CD8-positive, alpha-beta memory T cell (primary cell): Measurements from ENCODE around the gene PRAC1. TPM values are rescaled to one million over a fixed set of nuclear protein-coding genes. Genes with fewer than 3 reads are reported as not detected.

Experiments used
- CTCF ChIA-PET: fragments of 350-600 bp; sonication (Branson Sonifier 250); formaldehyde crosslinking; loops from one replicate; lab custom pipeline; 2021; ENCODE audit warnings: antibody characterized with exemption; lab: Charles Lee
- POLR2A ChIA-PET: fragments of 350-600 bp; sonication (Branson Sonifier 250); formaldehyde crosslinking; loops from one replicate; lab custom pipeline; 2021; ENCODE audit warnings: antibody characterized with exemption; lab: Charles Lee
- DNase-seq, 5 donors: peaks; one replicate each; pipeline versions ENCODE4 v3.0.0 to v3.0.0-alpha.2; 2020 to 2022; ENCODE audit warnings: mixed read lengths in 1 of 5
- H3K27ac ChIP-seq: one replicate; pipeline ENCODE4 v1.7.0; 2013; ENCODE audit warnings: low read depth, mild to moderate bottlenecking, low read length, moderate library complexity
- H3K27me3 ChIP-seq: 2 replicates; pipeline ENCODE4 v1.7.0; 2013; ENCODE audit warnings: low read length, mild to moderate bottlenecking; ENCODE audit not compliant: insufficient read depth, poor library complexity, severe bottlenecking
- H3K36me3 ChIP-seq: 2 replicates; pipeline ENCODE4 v1.7.0; 2013; ENCODE audit warnings: mild to moderate bottlenecking, low read length, moderate library complexity; ENCODE audit not compliant: insufficient read depth
- H3K4me1 ChIP-seq: 2 replicates; pipeline ENCODE4 v1.7.0; 2013; ENCODE audit warnings: mild to moderate bottlenecking, low read length, moderate library complexity; ENCODE audit not compliant: insufficient read depth
- H3K4me3 ChIP-seq: 2 replicates; pipeline ENCODE4 v1.7.0; 2013; ENCODE audit warnings: mild to moderate bottlenecking, low read length
- H3K9me3 ChIP-seq: 2 replicates; pipeline ENCODE4 v1.7.0; 2013; ENCODE audit warnings: mild to moderate bottlenecking, low read length
- H3K27ac Mint-ChIP-seq, 8 donors: one replicate each; pipeline ENCODE4 v1.8.0; 2020 to 2021; ENCODE audit warnings: mixed read lengths in 8 of 8, mild to moderate bottlenecking in 6 of 8, inconsistent platforms in 3 of 8, moderate library complexity in 3 of 8
- H3K27me3 Mint-ChIP-seq, 2 donors: one replicate each; pipeline ENCODE4 v1.8.0; 2020 to 2021; ENCODE audit warnings: mixed read lengths in 2 of 2, mild to moderate bottlenecking in 1 of 2, moderate library complexity in 1 of 2
- H3K36me3 Mint-ChIP-seq, 3 donors: one replicate each; pipeline ENCODE4 v1.8.0; 2020 to 2021; ENCODE audit warnings: mixed read lengths in 3 of 3, inconsistent platforms in 1 of 3, mild to moderate bottlenecking in 1 of 3
- H3K4me1 Mint-ChIP-seq, 3 donors: one replicate each; pipeline ENCODE4 v1.8.0; 2020 to 2021; ENCODE audit warnings: mixed read lengths in 3 of 3, inconsistent platforms in 1 of 3, mild to moderate bottlenecking in 1 of 3
- H3K4me3 Mint-ChIP-seq, 7 donors: one replicate each; pipeline ENCODE4 v1.8.0; 2020 to 2021; ENCODE audit warnings: mixed read lengths in 7 of 7, mild to moderate bottlenecking in 6 of 7, moderate library complexity in 4 of 7, inconsistent platforms in 2 of 7
- H3K9me3 Mint-ChIP-seq, 5 donors: one replicate each; pipeline ENCODE4 v1.8.0; 2020 to 2022; ENCODE audit warnings: mixed read lengths in 5 of 5, mild to moderate bottlenecking in 3 of 5, moderate library complexity in 2 of 5, inconsistent platforms in 1 of 5
- polyA plus RNA-seq: library from polyadenylated mRNA; unstranded; fragments of 300-500 nt; fragmentation: Illumina TruSeq; gene quantifications from one replicate; pipeline ENCODE4 v1.2.3, GENCODE V29; 2021
- total RNA-seq, 2 experiments: library from RNA; stranded (reverse); gene quantifications; one replicate each; pipeline ENCODE4 v1.2.3, GENCODE V29; 2021

Gene PRAC1
- total and polyA plus RNA-seq, 3 experiments from 2014 or later = not detected

GRCh38 chr17:48740537-48740936 lies 18.2 kb upstream of the PRAC1 start:
- Histone ChIP-seq H3K36me3 (no peaks in the 10 kb centered on the region), H3K4me1 (no peaks in the 10 kb centered on the region), H3K27me3 (peaks cover 68% of the 10 kb centered on the region), H3K4me3 (no peak overlapping the region), H3K27ac (no peak overlapping the region), H3K9me3 (no peaks in the 10 kb centered on the region)
- ChIA-PET POLR2A (no interaction called here), CTCF (no interaction called here)
- H3K4me1 Mint-ChIP-seq = peaks cover 6 to 10% (median 8%) of the 10 kb centered on the region in 3 donors
- DNase-seq = no peak
- peaks cover 0 to 2% (median 1%) of the 10 kb centered on the region in 5 donors for H3K9me3 Mint-ChIP-seq
- no peaks in the 10 kb centered on the region for H3K36me3 Mint-ChIP-seq
- H3K27me3 Mint-ChIP-seq = peaks cover 87 to 92% of the 10 kb centered on the region in 2 donors
- H3K27ac Mint-ChIP-seq = no peak overlapping the region
- no peak overlapping the region for H3K4me3 Mint-ChIP-seq

DNA sequence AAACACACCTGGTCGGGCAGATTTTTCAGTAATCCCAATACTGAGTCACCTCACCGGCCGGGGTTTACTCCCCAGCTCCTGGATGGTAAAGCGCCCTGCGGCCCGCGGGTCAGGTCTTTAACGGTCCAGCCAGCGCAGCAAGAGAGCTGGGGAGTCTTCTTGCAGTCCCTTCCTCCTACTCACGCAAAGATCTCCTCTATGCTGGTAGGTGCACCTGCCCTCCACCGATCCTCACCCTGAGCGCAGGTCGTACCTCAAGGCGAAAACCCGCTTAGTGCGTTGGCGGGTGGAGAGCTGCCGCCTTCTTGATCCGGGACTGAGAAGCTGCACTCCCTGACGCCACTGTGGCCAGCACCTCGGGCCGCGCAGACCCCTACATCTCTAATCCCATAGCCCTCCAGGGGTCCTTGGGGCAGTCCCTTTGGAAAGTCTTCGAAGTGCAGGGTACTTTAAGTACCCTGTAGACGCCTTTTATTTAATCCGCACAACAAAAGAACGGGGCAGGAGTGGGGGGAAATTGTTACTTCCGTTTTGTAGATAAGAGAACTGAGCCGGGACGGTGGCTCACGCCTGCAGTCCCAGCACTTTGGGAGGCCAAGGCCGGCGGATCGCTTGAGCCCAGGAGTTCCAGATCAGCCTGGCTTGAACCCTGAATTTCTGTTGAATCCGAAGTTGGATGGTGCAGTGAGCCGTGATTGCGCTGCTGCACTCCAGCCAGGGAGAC lies 16.6 kb upstream of the PRAC1 start:
- POLR2A ChIA-PET = no interaction called here
- no peak for DNase-seq
- Mint-ChIP-seq H3K4me3 (peak overlapping the region in 5 of 7 donors; percentile 50 to 80 (median 62)), H3K27ac (peak overlapping the region in 1 of 8 donors; percentile 23), H3K27me3 (peaks cover 86 to 92% of the 10 kb centered on the region in 2 donors), H3K36me3 (no peaks in the 10 kb centered on the region), H3K9me3 (peaks cover 0 to 2% (median 0%) of the 10 kb centered on the region in 5 donors), H3K4me1 (peaks cover 6 to 13% (median 7%) of the 10 kb centered on the region in 3 donors)
- Histone ChIP-seq H3K36me3 (no peaks in the 10 kb centered on the region), H3K27me3 (peaks cover 70% of the 10 kb centered on the region), H3K4me3 (no peak overlapping the region), H3K9me3 (no peaks in the 10 kb centered on the region), H3K27ac (no peak overlapping the region), H3K4me1 (no peaks in the 10 kb centered on the region)
- CTCF ChIA-PET = interaction anchor here (3.3 kb wide), 1 partner anchor 15 kb away, joined by 15 read pairs; the partner anchor contains the start of gene PRAC2

DNA sequence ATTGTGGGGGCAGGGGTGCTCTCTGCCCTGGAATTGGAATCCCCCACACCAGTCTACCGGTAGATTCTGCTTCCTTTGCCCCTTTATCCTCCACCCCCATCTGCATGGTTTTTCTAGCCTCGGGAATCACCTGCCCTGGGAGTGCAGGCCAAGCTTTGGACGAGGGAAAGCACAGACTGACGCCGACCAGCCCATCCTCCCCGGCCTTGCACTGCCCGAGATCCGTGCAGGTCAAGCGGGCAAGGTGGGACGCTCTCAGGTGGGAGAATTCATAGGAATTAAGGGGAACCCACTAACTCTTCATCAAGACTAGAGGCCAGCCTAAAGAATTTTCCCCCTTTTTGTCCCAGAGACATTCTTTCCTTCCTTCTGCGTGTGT lies 16.1 kb upstream of the PRAC1 start:
- Histone ChIP-seq H3K9me3 (no peaks in the 10 kb centered on the region), H3K4me1 (no peaks in the 10 kb centered on the region), H3K27ac (no peak overlapping the region), H3K4me3 (no peak overlapping the region), H3K27me3 (peaks cover 70% of the 10 kb centered on the region), H3K36me3 (no peaks in the 10 kb centered on the region)
- CTCF ChIA-PET = interaction anchor here (3.3 kb wide), 1 partner anchor 15 kb away, joined by 15 read pairs; the partner anchor contains the start of gene PRAC2
- Mint-ChIP-seq H3K9me3 (peaks cover 0 to 2% (median 0%) of the 10 kb centered on the region in 5 donors), H3K27me3 (peaks cover 87 to 92% of the 10 kb centered on the region in 2 donors), H3K27ac (no peak overlapping the region), H3K4me3 (peak overlapping the region in 1 of 7 donors; percentile 62), H3K36me3 (no peaks in the 10 kb centered on the region), H3K4me1 (peaks cover 12 to 19% (median 12%) of the 10 kb centered on the region in 3 donors)
- DNase-seq = no peak
- POLR2A ChIA-PET = interaction anchor here (0.6 kb wide), 1 partner anchor 523 kb away, joined by 4 read pairs; no protein-coding TSS in a partner anchor

DNA sequence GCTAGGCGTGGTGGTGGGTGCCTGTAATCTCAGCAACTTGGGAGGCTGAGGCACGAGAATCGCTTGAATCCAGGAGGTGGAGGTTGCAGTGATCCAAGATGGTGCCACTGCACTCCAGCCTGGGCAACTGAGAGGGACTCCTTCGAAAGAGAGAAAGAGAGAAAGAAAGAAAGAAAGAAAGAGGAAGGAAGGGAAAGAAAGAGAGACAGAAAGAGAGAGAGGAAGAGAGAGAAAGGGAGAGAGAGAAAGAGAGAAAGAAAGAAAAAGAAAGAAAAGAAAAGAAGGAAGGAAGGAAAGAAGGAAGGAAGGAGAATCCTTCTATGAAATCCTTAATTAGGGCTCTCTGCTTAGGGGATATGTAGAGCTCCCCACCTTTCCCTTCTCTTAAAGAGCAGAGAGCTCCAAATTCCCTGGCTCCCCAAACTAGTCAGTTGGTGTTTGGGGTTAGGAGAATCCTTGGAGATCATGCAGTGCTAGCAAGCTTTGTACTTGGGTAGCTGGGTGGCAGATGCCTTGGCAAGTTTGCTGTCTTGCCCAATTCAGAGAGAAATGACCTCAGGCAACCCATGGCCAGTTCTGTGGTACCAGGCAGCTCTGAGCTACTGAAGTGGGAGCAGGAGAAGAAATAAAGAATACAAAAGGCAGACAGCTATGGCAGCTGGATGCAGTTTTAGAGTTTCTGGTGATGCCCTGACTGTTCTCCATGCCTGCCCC lies 15.2 kb upstream of the PRAC1 start:
- ChIA-PET POLR2A (interaction anchor here (0.6 kb wide), 1 partner anchor 524 kb away, joined by 4 read pairs; no protein-coding TSS in a partner anchor), CTCF (interaction anchor here (3.3 kb wide), 1 partner anchor 14 kb away, joined by 15 read pairs; the partner anchor contains the start of gene PRAC2)
- H3K27me3 ChIP-seq = peaks cover 74% of the 10 kb centered on the region
- H3K4me1 Mint-ChIP-seq = peaks cover 17 to 26% (median 19%) of the 10 kb centered on the region in 3 donors
- no peaks in the 10 kb centered on the region for H3K36me3 Mint-ChIP-seq
- no peaks in the 10 kb centered on the region for H3K9me3 ChIP-seq
- H3K27me3 Mint-ChIP-seq = peaks cover 88 to 91% of the 10 kb centered on the region in 2 donors
- no peak overlapping the region for H3K4me3 ChIP-seq
- no peak overlapping the region for H3K27ac Mint-ChIP-seq
- no peaks in the 10 kb centered on the region for H3K36me3 ChIP-seq
- H3K4me1 ChIP-seq = no peaks in the 10 kb centered on the region
- no peak overlapping the region for H3K27ac ChIP-seq
- H3K4me3 Mint-ChIP-seq = no peak overlapping the region
- H3K9me3 Mint-ChIP-seq = peaks cover 0 to 2% (median 0%) of the 10 kb centered on the region in 5 donors
- no peak for DNase-seq

GRCh38 chr17:48735062-48735351 lies 12.7 kb upstream of the PRAC1 start:
- Histone ChIP-seq H3K4me1 (no peaks in the 10 kb centered on the region), H3K4me3 (no peak overlapping the region), H3K36me3 (no peaks in the 10 kb centered on the region), H3K27ac (no peak overlapping the region), H3K27me3 (peaks cover 85% of the 10 kb centered on the region), H3K9me3 (no peaks in the 10 kb centered on the region)
- H3K9me3 Mint-ChIP-seq = peaks cover 0 to 1% (median 0%) of the 10 kb centered on the region in 5 donors
- peaks cover 86 to 93% of the 10 kb centered on the region in 2 donors for H3K27me3 Mint-ChIP-seq
- no peak overlapping the region for H3K4me3 Mint-ChIP-seq
- H3K36me3 Mint-ChIP-seq = no peaks in the 10 kb centered on the region
- peaks cover 17 to 28% (median 20%) of the 10 kb centered on the region in 3 donors for H3K4me1 Mint-ChIP-seq
- ChIA-PET POLR2A (no interaction called here), CTCF (interaction anchor here (1.8 kb wide), 1 partner anchor 10 kb away, joined by 6 read pairs; no protein-coding TSS in a partner anchor)
- peak overlapping the region in 1 of 8 donors; percentile 88 for H3K27ac Mint-ChIP-seq
- DNase-seq = no peak

- H3K27ac Mint-ChIP-seq = peak overlapping the region in 2 of 8 donors; percentile 21 to 88
- Histone ChIP-seq H3K27ac (no peak overlapping the region), H3K4me3 (no peak overlapping the region), H3K36me3 (no peaks in the 10 kb centered on the region), H3K27me3 (peaks cover 90% of the 10 kb centered on the region), H3K4me1 (no peaks in the 10 kb centered on the region), H3K9me3 (no peaks in the 10 kb centered on the region)
- H3K36me3 Mint-ChIP-seq = no peaks in the 10 kb centered on the region
- peaks cover 85 to 94% of the 10 kb centered on the region in 2 donors for H3K27me3 Mint-ChIP-seq
- no peak for DNase-seq
- peaks cover 0 to 1% (median 0%) of the 10 kb centered on the region in 5 donors for H3K9me3 Mint-ChIP-seq
- no peak overlapping the region for H3K4me3 Mint-ChIP-seq
- ChIA-PET POLR2A (no interaction called here), CTCF (interaction anchor here (1.8 kb wide), 1 partner anchor 10 kb away, joined by 6 read pairs; no protein-coding TSS in a partner anchor)
- H3K4me1 Mint-ChIP-seq = peaks cover 19 to 29% (median 20%) of the 10 kb centered on the region in 3 donors
These were observed 12.2 kb upstream of the PRAC1 start for GRCh38 chr17:48734333-48735061.

DNA sequence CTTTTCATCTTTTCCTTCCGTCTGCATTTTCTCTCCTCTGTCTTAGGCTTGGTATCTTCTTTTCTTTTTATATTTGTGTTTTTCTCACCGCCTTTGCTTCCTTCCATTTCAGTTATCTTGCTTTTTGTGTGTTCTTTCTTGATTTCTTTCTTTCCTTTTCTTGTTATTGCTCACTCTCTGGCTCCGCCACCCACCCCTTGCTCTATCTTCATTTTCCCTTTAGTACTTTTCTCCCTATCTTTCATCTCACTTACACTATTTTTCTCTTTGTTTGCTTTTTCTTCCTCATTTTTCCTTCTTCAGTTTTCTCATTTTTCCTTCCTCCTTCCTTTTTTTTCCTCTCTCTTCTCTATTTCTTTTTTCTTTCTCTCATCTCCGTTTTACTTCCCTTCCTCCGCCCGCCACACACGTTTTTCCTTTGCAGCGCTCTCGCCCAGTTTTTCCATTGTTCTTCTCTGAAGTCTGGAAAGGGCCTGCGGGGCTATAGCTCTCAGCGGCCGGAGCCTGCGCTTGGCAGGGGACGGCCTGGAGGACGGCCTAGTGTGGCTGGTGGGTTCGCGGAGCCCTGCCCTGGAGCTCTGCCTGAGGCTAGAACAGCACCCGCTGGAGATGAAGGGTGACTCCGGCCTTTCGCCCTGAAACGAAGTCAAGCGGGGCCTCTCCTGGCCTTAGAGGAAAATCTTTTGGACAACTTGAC lies 11.5 kb upstream of the PRAC1 start:
- Mint-ChIP-seq H3K4me1 (peaks cover 17 to 29% (median 19%) of the 10 kb centered on the region in 3 donors), H3K27ac (peak overlapping the region in 1 of 8 donors; percentile 3), H3K9me3 (peaks cover 0 to 1% (median 0%) of the 10 kb centered on the region in 5 donors), H3K36me3 (no peaks in the 10 kb centered on the region), H3K4me3 (peak overlapping the region in 6 of 7 donors; percentile 26 to 67 (median 58)), H3K27me3 (peaks cover 82 to 93% of the 10 kb centered on the region in 2 donors)
- no peaks in the 10 kb centered on the region for H3K36me3 ChIP-seq
- peaks cover 2% of the 10 kb centered on the region for H3K4me1 ChIP-seq
- ChIA-PET POLR2A (no interaction called here), CTCF (interaction anchor here (1.8 kb wide), 1 partner anchor 9 kb away, joined by 6 read pairs; no protein-coding TSS in a partner anchor)
- H3K4me3 ChIP-seq = no peak overlapping the region
- H3K9me3 ChIP-seq = no peaks in the 10 kb centered on the region
- DNase-seq = no peak
- H3K27me3 ChIP-seq = peaks cover 91% of the 10 kb centered on the region
- H3K27ac ChIP-seq = no peak overlapping the region
